HG02642 (cell line): ENCODE data around the gene TLCD5.

Experiments used
- ATAC-seq: cut with Tn5 transposase; IDR thresholded peaks from one replicate; pipeline ENCODE4 v1.9.1; 2021; ENCODE audit warnings: mild to moderate bottlenecking; ENCODE audit not compliant: unreplicated experiment, poor library complexity

Gene TLCD5

GRCh38 chr11:120324932-120325810 lies at the start of gene TLCD5:
TSS of gene TLCD5 (plus strand) at chr11:120325299. CDS start at chr11:120327442, 2,143 bp downstream.
- peak; percentile 50 for ATAC-seq

DNA sequence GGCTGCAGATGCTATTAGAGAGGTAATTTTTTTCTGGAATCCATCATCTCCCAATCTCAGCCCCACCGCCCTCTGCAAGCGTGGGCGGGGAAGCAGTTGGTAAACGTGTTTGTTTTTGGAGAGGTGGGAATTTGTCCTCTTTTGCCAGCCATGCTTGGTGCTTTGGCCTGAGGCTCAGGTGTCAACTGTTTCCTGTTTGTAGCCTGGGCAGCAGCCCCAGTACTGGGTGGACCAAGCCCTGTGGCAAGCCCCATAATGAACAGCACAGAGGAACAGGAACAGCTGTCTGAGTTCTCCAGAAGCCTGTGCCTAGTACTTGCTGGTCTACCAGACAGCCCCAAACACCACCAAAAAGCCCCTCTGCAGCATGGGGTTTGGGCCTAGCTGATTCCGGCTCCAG lies 45.6 kb upstream of the TLCD5 start:
- no peak for ATAC-seq

DNA sequence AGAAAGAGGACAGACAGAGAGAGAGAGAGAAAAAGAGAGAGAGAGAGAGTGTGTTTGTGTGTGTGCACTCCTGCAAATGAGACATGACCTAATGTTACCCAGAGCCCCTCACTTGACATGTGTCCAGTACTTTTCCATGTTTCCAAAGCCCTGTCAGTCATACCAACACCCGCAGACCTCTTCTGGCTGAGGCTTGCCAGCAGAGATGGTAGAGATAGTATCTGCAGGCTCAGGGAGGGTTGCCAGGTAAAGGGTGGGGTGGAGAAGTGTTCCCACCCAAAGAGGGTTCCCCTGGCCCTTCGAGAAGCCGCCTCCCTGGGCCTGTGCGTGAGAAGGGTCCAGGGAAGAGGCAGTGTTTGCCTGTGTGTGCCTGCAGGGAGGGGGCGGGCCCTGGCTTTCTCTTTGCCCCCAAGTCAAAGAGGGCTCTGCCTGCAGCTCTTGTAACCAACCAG lies 44.5 kb upstream of the TLCD5 start:
- no peak for ATAC-seq

DNA sequence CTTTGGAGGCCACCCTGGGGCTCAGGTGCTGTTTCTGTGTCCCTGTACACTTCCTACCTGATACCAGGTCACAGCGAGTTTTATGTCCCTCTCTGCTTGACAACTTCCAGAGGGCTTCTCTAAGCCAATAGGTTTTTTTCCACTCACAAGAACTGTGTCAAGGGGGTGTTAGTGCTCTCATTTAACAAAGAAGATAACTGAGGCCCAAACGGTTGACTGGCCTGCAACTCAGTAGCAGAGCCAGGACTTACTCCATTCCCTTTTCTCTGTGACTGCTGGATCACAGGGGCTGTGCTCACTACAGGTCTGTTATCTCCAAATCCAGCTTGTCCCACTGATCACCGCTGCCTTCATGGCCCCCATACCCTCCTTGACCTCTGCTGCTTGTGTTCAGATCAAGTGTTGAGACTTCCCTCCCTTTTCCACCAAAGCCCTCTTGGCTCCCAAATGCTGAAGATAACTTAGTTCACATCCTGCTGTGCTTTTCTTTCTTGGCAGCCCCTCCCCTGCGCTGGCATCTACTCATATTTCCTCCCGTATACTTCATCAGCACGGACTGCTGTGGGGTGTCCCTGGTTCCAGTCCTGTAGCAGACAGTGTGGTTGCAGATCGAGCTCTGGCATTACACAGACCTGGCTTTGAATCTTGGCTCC lies 43.8 kb upstream of the TLCD5 start:
- ATAC-seq, result no peak

GRCh38 chr11:120283124-120283523 lies 42.0 kb upstream of the TLCD5 start:
- ATAC-seq, result no peak

- ATAC-seq, result no peak
These were observed 40.8 kb upstream of the TLCD5 start for GRCh38 chr11:120284272-120284671.

DNA sequence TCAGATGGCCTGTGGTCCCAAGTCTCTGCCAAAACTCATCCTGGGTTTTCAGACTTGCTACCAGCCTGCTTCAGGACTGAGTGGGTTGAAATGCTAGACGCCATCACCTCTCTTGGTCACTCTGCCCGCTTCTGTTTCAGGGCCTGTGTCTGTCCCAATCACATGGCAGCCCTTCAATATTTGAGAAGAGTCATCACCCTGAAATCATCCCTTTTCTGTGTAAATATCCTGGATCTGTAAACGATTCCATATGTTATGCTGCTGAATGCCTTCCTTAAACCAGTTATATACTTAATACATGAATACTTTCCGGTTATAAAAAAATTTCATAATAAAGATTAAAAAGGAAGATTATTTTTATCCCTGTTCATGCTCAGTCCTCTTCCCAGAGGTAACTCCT lies 39.8 kb upstream of the TLCD5 start:
- no peak for ATAC-seq

- no peak for ATAC-seq
These were observed 37.1 kb upstream of the TLCD5 start for GRCh38 chr11:120288021-120288420.

GRCh38 chr11:120289426-120289825 lies 35.7 kb upstream of the TLCD5 start:
- ATAC-seq, result no peak

DNA sequence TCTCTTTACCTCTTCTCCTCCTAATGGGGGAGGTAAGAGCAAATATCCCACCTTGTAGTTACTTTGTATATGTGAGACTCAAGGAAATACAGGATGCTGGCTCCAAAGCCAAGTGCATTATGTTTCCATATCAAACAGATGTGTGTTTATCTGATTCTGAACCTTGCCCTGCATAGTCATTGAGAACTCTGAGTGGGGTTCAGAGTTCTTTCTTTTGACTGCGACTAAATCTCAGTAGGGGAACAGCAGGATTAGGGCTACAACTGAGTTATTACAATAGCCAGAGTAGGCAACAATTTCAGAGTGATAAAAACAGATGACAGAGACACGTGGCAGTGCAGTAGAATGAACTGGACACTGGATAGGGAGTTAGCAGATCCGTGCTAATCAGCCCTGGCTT lies 34.1 kb upstream of the TLCD5 start:
- ATAC-seq, result no peak

GRCh38 chr11:120293038-120293800 lies 31.9 kb upstream of the TLCD5 start:
- ATAC-seq, result no peak

- ATAC-seq, result no peak
These were observed 31.0 kb upstream of the TLCD5 start for GRCh38 chr11:120294096-120294495.

DNA sequence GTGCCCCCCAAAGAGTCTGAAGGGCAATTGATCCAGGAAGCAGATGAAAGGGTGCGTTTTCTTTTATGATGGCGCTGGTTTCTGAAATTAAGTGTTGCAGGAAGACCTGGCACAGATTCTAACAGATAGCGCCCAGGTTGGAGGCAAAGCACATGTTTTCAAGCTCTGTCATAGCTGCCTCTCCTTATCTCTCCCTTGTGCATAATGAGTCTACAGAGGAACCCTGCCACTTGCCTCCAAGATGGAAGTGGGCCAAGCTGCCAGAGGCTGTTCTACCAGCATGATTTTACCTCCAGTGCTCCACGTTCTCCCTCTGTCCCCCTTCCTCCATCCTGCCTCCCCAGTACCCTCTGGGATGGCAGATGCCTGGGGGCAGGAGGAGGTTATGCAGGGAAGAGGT lies 30.0 kb upstream of the TLCD5 start:
- ATAC-seq, result no peak

- ATAC-seq, result no peak
These were observed 28.5 kb upstream of the TLCD5 start for GRCh38 chr11:120296554-120296953.

GRCh38 chr11:120298461-120298860 lies 26.6 kb upstream of the TLCD5 start:
- ATAC-seq, result no peak

DNA sequence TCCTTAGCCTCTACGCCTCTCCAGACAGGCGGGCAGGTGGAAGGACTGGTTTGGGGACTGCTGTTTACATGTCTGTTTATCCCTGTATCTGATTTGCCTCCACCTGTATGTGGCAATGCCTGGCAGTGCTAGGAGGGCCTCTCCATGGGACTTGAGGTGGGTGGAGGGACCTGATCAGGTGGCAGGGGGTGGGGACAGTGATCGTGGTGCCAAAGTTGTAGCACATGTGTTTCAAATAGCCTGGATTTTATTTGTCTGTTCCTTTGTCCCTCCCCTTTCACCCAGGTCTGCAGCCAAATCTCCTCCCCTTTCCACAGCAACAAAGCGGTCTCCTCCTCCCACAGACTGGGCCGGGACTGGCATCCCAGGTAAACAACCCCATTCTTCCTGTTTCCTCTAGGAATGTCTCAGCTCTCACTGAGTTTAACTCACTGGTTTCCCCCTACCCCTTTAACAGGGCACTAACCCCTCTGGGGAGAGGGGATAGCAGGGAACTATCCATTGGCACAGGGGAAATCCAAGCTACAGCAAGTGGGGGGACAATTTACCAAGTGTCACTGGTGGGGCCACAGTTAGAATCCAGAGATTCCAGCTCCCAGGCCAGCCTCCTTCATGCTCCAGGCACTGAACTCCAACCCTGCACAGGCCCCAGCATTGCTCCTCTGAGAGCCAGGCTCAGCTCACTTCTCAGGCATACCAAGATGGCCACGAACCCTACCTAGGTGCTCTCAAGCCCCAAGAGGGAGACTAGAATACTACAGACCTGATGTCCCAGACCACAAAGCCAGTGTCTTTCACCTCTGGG lies 22.9 kb upstream of the TLCD5 start:
- ATAC-seq, result no peak

GRCh38 chr11:120303004-120303637 lies 22.0 kb upstream of the TLCD5 start:
- ATAC-seq, result peak; percentile 65

- no peak for ATAC-seq
These were observed 20.6 kb upstream of the TLCD5 start for GRCh38 chr11:120304526-120304925.

- ATAC-seq, result no peak
These were observed 19.8 kb upstream of the TLCD5 start for GRCh38 chr11:120305286-120305685.
